ENCODE measurements around the gene VAV1.

- no peak for TF ChIP-seq CTCF (IDR thresholded peaks at IDR 0.05)
- no peak for TF ChIP-seq RCOR1 (IDR thresholded peaks at IDR 0.05; ENCODE audit: low read depth, low read length)
- no peak for TF ChIP-seq ZC3H11A (IDR thresholded peaks at IDR 0.05)
- no peak for TF ChIP-seq KDM5A (IDR thresholded peaks at IDR 0.05)
- TF ChIP-seq CEBPB (IDR thresholded peaks at IDR 0.05) = no peak
These were observed 23.8 kb downstream of the VAV1 start for GRCh38 chr19:6796278-6796677.

Measured in A549 (cell line).